NCI-H128 (cell line): ENCODE data around the gene BTBD9.
"Not testable (repeated sequence)": the region's sequence is repeated elsewhere in the genome, so short reads cannot be mapped to it uniquely, and the experiment has no call there.

Experiments
- DNase-seq: peaks from one replicate; lab custom pipeline; 2025; ENCODE audit not compliant: unreplicated experiment; lab: John Stamatoyannopoulos, UW

The BTBD9 gene

DNA sequence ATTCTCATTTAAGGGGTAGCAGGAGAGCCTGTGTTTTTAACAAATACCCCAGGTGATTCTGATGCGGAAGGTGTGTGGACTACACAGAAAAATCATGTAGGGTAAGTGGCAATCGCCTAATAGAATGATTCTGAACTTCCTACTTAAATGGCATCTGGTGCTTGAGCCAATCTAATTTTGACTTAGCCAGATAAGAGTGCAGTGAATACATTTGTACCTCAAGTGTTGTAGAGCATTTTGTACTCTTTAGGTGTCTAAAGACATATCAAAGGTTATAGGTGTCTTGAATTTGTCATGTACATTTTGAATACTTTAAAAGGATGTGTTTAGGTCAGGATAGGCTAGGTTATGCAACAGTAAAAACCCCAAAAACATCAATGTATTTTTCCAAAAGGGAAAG lies 10.0 kb upstream of the BTBD9 start:
- DNase-seq, result no peak

DNA sequence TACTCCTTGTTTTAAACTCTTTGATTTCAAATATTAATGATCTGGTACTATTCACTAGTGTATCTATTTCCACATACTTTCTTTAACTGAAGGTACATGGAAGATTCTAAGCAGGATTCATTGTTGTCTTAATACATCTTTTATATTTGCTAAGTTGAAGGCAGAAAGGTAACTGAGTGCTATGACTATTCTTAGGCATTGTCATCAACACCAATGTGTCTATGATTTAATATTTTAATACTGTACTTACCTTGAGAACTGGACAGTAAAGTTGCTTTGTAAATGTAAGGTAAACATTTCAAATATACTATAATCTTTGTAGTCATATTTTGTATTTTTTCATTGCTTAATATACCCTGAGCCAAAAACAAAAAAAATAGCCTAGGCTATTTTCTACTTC lies 8.9 kb upstream of the BTBD9 start:
- DNase-seq, result no peak

DNA sequence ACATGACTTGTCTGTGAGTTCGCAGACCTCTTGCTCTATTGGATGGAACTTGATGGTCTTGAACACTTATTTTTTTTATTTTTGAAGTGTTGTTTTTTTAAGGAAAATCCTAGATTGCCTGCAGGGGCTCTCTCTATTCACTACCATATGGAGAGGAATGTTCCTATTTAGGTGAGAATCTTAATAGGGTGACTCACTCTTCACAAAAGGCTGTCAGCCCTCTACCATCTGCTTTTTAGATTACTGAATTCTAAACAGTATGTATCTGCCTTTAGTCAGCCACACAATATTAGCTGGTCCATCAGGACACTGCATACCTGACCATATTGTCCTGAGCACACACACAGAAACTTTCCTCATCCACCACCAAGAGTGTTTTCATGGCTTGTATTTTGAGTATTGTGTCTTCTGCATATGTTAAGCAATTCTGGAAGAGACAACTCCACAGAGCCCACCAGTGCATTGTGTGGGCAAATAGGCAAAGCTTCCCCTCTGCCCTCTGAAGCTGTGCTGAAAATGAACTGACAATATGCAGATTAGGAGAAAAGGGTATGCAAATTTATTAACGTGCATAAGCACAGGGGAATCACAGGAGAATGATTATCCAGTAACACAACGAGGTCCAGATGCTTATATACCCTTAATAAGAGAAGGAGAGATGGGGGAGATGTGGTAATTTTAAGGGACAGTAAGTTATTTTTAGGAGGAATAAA lies 6.6 kb upstream of the BTBD9 start:
- no peak for DNase-seq

DNA sequence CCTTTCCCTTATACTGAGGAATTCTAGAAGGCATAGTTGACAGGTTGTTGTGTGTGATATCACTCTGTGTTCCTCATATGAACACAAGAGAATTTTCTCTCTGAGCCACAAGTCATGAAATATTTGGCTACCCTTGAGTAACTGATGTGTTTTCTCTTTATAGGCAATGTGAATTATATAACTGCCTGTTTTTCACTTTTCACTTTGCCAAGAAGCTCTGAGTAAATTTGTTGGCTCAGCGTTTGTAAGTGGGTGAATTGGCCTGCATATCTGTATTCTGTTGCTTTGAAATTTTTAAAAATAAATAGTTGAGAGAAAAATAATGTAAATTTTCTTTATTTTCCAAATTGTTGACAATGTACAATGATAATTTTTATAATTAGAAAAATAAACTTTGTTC lies 5.2 kb upstream of the BTBD9 start:
- no peak for DNase-seq

DNA sequence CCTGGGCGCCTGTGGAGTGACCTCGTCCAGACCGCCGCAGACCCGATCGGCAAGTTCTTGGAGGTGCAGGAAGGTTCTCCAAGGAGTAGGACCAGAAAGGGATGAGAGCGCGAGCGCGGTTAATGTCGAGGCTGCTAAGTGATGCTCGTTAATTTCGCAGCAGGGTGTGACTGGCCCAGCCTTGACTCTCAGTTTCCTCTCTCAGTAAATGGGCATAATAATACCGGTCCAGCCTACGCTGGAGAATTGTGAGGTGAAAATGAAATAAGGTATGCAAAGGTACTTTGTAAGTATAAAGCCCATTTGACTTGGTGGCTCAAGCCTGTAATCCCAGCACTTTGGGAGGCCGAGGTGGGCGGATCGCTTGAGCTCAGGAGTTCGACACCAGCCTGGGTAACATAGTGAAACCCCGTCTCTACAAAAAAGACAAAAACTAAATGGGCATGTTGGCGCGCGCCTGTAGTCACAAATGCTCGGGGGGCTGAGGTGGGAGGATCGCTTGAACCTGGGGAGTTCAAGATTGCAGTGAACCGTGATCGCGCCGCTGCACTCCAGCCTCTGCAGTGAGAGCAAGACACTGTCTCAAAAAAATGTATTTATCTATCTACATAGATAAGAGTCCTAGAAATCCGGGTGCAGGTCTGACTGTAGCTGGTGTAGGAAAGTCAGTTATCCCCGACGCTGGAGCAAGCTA lies 634 bp upstream of the BTBD9 start:
- no peak for DNase-seq

DNA sequence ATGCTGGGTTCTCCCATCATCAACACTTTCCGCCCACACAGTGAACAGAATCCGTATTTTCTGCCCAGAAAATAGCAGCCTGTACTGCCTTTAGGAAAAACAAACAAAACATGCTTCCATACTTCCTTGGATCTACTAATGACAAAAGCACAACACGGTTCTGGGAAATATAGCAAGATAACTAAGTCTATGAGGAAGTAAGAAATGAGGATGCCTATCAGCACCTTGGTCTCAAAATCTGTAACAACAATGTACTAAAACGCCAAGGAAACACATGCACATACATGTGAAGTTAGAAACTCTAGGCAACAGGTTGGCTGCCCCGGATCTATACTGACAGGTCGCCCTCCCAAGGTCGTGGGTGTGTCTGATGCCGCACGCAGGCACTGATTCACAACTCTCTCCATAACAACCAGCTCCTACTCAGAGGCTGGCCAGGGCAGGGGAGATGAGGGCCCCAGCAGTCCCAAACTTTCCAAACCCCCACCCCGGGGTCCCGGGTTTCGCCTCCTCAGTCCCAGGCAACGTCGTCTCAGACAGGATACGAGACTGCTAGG lies 710 bp downstream of the BTBD9 start:
- DNase-seq, result no peak

DNA sequence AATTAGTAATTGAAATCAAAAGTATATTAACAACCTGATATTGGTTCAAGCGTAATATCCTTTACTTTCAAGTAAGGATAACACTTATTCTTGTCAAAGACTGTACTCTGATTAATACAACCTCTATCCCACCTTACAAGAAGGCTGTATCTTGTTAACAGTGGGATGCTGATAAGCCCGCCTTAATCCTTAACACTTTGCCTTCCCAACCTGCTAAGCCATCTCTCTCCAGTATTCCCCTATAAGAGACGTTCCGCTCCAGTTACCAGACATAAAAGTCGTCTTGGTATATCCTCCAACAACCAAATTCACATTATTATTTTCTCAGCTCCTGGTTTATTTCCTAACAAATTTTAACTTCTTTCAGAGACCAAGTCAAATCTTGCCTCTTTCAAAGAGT lies 2.0 kb downstream of the BTBD9 start:
- no peak for DNase-seq

DNA sequence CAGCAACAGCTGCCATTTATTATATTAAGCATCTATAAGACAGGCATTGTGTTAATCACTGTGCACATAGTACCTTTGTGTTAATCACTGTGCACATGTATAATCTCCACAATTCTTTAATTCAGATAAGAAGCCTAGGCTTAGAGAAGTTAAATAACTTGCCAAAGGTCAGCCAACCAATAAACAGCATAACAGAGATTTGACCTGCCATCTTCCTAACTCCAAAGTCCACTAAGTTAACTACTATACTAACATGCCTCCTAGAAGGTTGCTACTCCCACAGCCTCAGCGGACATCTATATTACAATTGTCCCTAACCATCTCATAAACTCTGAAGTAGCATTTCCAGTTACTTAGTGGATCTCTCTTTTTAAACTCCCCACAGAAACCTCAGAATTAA lies 3.7 kb downstream of the BTBD9 start:
- no peak for DNase-seq

DNA sequence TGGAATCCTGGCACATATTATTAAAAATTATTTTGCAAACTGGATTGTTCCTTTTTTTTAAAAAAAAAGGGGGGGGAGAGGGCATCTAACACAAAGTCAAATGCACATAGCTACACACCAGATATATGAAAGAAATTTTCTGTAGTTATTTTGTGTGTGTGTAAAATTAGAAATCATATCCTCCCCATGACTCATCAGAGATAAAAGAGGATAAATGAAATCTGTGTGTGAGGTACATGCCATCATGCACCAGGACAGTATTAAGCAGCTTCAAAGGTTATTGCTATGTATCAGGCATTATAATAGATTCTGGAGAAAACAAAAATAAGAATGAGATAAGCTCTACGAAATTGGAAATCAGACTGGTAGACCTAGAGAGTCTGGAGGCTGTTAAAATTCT lies 5.2 kb downstream of the BTBD9 start:
- DNase-seq, result no peak

DNA sequence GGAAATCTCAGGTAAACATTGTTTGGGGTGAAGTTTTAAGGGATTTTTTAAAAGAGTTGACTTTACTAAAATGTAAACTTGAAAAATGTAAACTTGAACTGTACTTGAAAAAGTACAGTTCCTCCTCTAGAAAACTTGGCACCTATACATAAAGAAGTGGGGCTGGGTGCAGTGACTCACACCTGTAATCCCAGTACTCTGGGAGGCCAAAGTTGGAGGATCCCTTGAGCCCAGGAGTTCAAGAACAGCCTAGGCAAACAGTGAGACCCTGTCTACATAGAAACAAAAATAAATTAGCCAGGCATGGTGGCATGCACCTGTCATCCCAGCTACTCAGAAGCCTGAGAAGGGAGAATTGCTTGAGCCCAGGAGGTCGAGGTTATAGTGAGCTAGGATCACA lies 7.2 kb downstream of the BTBD9 start:
- DNase-seq, result no peak

DNA sequence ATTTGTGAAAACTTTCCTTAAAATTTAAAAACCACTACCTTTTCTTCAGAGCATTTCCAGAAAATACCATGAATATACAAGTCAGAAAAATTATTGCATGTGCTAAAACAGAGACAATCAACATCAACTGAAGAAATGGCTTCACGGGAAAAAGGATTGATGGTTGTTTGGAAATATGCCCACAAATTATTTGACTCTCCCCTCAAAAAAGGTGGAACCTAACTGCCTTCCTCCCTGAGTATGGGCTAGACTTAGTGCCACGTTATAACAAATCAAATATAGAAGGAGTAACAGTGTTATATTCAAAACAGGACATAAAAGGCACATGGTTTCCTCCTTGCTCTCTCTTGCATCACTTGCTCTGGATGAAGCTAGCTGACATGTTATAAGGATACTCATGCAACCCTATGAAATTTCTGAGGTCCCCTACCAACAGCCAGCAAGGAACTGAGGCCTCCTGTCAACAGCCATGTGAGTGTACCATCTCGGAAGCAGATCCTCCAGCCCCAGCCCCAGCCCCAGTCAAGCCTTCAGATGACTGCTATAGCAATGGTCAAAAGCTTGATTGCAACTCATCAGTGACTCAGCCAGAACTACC lies 8.4 kb downstream of the BTBD9 start:
- no peak for DNase-seq

DNA sequence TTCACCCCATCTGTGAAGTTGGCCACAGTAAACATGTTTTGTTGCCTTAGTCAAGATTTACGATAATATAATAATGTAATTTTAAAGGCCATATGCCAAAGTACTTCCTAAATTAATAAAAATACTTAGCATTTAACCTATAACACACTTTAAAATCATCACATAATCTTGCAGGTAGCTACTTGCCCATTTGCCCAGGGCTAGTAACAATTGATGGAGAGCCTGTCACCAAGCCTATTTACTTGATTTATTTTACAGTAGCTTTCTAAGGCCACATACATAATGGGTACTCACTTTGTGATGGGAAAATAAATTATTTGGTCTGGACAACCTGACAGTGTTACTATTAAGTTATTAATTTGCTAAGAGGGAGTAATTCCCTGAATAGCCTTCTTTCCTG lies 14.5 kb downstream of the BTBD9 start:
- DNase-seq, result no peak

DNA sequence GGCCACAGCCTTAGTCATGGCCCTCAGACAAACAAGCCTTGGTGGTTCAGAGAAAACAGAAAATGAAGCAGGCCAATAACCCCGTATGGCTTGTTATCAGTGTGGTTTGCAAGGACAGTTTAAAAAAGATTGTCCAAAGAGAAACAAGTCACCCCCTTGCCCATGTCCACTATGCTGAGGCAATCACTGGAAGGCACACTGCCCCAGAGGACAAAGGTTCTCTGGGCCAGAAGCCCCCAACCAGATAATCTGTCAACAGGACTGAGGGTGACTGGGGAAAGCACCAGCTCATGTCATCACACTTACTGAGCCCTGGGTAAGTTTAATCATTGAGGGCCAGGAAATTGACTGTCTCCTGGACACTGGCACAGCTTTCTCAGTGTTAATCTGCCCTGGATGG lies 20.4 kb downstream of the BTBD9 start:
- not testable (repeated sequence) for DNase-seq

DNA sequence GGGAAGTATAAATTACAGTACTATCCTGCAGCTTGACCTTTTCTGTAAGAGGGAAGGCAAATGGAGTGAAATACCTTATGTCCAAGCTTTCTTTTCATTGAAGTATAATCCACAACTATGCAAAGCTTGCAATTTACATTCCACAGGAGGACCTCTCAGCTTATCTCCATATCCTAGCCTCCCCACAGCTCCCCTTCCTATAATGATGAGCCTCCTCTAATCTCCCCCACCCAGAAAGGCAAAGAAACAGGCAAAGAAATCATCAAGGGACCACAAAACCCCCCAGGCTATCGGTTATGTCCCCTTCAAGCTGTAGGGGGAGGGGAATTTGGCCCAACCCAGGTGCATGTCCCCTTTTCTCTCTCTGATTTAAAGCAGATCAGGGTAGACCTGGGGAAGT lies 21.4 kb downstream of the BTBD9 start:
- not testable (repeated sequence) for DNase-seq

DNA sequence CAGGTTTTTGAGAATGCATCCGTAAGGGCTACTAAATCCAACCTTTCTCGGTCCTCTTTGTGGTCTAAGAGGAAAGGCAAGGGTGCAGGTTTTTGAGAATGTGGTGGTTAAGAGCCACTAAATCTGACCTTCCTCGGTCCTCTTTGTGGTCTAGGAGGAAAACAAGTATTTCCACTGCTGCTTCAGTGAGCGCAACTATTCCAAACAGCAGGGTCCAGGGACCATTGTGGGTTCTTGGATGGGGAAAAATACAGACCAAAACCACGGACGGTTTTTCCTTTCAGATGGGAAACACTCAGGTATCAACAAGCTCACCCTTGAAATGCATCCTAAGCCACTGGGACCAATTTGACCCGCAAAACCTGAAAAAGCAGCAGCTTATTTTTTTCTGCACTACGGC lies 21.9 kb downstream of the BTBD9 start:
- DNase-seq, result no peak

DNA sequence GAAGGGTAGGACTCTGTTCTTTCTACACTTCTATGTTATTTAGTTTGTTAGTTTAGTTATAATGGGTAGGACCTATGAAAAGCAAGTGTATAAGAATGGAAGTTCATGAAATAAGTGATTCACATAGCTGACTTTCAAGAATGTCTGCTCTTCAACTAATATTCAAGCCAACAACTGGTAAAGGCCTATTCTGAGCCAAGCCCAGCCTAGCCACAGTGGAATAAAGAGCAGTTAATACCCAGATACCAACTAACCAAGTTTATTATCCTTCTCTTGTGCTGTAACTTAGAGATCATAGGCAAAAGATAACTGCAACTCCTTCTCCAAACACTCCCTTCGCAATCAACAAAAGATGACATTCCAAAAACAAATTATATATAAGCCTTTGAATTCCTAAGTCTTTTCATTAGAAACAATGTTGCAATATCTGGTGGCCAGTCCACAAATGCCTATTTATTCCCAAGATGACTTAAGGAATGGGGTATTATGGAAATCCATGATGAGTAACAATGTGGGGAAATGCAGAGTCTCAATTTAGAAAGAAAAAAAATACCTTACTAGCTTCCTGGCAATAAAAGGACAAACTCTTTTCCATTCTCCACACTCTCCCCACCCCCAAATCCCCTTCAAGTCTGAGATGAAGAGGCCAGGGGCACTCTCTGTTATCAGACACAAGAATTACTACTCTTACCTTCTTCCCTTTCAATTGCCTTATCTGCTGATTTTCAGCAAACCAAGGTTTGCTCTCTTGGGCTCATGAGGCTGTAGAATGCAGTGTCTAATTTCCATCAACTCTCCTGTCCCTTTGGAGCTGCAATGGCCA lies 27.4 kb downstream of the BTBD9 start:
- no peak for DNase-seq

DNA sequence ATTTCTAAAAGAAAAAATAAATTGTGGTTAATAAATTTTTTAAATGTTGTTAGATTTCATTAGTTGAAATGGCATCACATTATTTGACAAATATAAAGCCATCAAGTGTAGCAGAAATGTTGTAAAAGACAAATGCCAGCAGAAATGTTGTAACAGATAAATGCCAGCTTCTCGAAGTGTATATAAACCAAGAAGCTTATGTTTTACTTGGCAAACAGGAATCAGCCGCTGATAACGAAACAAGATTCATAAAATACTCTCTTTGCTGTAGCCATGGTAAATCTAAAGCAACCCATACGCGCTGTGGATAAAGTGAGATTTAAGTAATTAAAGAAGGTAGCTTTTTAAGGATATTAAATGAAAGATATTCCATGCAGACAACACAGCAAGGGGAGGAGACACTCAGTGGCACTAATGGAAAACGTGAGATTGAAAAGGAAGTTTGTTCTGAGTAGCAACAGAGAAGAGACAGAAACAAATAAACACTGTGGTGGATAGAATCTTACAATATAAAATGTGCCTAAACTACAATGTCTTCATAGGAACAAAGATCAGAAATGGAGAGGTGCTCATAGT lies 29.6 kb downstream of the BTBD9 start:
- DNase-seq, result no peak

DNA sequence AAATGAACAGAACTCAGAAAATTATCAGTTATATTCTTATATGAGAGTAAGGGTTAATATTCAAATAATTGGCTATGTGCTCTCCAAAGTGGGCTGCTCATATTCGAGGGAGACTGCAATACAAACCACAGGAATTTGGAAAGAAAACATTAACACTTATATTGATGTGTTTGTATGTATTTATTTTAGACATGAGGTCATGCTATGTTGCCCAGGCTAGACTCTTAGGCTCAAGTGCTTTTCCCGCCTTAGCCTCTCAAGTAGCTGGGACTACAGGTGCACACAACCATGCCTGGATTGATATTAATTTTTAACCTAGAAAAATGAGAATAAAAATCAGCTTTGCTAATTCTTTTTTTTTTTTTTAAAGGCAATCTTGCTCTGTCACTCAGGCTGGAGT lies 35.0 kb downstream of the BTBD9 start:
- DNase-seq, result no peak

DNA sequence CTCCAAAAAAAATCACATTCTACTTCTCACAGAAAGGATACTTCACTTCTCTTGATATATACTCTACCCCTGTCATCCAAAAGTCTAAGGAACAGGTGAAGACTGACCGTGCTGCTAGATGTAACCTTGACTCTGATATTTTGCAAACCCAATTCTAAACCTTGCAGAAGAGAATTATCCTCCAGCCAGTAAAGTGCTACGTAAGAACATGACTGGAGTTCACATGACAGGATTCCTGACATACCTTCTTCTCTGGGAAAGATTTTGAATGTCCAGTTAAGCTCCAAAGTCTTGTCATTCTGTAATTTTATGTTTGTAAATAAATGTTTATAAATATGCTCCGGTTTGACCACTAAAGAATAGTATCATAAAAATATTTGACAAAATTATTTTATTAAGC lies 35.8 kb downstream of the BTBD9 start:
- DNase-seq, result no peak

DNA sequence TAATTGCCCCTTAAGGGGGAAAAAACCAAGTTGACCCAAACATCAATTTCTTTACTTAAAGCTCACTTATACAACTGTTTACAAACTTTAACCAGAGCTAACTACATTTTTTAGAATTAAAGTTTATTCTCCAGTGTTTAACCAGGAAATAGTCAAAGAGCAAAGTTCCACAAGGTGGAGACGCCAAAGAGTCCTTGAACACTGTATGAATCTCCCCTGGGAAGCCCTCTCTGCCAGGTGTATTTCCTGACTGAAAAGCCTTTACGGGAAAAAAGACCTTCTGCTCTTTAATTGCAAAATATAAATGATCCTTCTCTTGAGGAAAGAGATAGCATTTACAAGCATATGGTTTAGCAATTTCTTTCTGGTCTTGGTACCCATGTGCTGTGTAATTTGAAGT lies 36.2 kb downstream of the BTBD9 start:
- no peak for DNase-seq

DNA sequence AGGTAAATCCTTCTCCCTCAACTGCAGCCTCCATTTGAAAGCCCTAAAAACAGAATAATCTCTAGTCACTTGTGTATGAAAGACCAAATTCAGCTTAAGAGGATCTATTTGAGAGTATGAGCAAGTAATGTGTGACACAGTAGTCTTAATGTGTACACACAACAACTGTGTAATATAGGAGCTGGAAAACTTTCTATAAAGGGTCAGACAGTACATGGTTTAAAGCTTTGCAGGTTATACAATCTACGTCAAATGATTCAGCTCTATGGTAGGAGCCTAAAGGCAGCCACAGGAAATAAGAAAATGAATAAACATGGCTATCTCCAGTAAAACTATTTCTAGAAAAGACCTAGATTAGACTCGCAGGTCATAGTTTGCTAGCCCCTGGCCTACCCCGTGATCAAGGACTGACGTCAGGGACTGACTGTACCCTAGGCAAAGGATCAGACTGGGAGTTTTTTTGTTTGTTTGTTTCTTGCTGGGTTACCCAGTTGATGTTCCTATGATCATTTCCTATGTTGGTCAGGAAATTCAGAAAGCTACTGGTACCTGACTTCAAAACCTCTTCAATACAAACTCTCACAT lies 39.7 kb downstream of the BTBD9 start:
- no peak for DNase-seq
